Thyroid gland (tissue), 4 donors: ENCODE measurements around the gene ARL2.

ENCODE experiments used
- CTCF ChIP-seq, 6 experiments: fragments of 200-600 bp in 3 of 6; fragments of 450-650 bp in 3 of 6; sonication (generic) in 3 of 6; IDR thresholded peaks; one replicate each; pipeline ENCODE4 v1.5.1; 2016 to 2019; ENCODE audit warnings: antibody characterized with exemption in 6 of 6, mild to moderate bottlenecking in 2 of 6, inconsistent platforms in 1 of 6, moderate library complexity in 1 of 6
- POLR2A ChIP-seq, 2 donors: fragments of 450-650 bp; IDR thresholded peaks; one replicate each; pipeline ENCODE4 v1.6.1; 2017; ENCODE audit warnings: antibody characterized with exemption in 2 of 2, mild to moderate bottlenecking in 2 of 2, moderate library complexity in 1 of 2

DNA sequence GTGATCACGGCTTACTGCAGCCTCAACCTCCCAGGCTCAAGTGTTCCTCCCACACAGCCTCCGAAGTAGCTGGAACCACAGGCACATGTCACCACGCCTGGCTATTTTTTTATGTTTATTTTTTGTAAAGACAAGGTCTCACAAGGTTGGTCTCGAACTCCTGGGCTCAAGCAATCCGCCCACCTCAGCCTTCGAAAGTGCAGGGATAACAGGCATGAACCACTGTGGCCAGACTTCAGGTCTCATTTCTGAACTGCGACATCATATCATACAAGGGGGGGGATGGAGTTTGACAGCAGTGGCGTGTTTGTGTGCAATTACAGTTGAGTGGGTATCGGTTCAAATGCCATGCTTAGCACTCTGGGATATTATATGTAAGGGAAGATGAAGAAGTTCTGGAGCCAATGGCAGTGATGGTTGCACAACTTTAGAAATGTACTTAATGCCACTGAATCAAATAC is 37.5 kb downstream of the ARL2 start:
- TF ChIP-seq CTCF (IDR thresholded peaks at IDR 0.05): no peak
- TF ChIP-seq POLR2A (IDR thresholded peaks at IDR 0.05): no peak
